HG03432 (cell line): ENCODE measurements around the gene AIRE.
"Not testable (repeated sequence)": the region's sequence is repeated elsewhere in the genome, so short reads cannot be mapped to it uniquely, and the experiment has no call there.

Source experiments
- ATAC-seq: cut with Tn5 transposase; IDR thresholded peaks from one replicate; pipeline ENCODE4 v1.9.1; 2021; ENCODE audit warnings: mild to moderate bottlenecking, moderate library complexity; ENCODE audit not compliant: unreplicated experiment

Gene AIRE

GRCh38 chr21:44334329-44335030, 48.8 kb downstream of the AIRE start:
- no peak for ATAC-seq

- ATAC-seq: no peak
These were observed 49.8 kb downstream of the AIRE start for GRCh38 chr21:44335266-44336059.

GRCh38 chr21:44337449-44337848, 51.8 kb downstream of the AIRE start:
- no peak for ATAC-seq

- ATAC-seq: no peak
These were observed 52.5 kb downstream of the AIRE start for GRCh38 chr21:44337941-44338895.

GRCh38 chr21:44338971-44339910, 53.6 kb downstream of the AIRE start, which contains the start of gene CFAP410:
TSS of gene CFAP410 (minus strand) at chr21:44339390. CDS start at chr21:44339194, 196 bp downstream.
- ATAC-seq: peak; percentile 88

- ATAC-seq: not testable (repeated sequence)
These were observed 56.2 kb downstream of the AIRE start for GRCh38 chr21:44341726-44342458.

GRCh38 chr21:44342981-44343380, 57.3 kb downstream of the AIRE start:
- ATAC-seq: not testable (repeated sequence)

GRCh38 chr21:44344541-44345183, 59.0 kb downstream of the AIRE start:
- ATAC-seq: no peak

GRCh38 chr21:44345495-44345894, 59.8 kb downstream of the AIRE start:
- no peak for ATAC-seq

GRCh38 chr21:44347911-44348451, 62.3 kb downstream of the AIRE start:
- ATAC-seq: no peak
